SK-N-MC (cell line): ENCODE data around the gene AMOTL2.
A peak's percentile ranks its signal among the peaks of the same experiment; 100 is the strongest.

Source experiments
- DNase-seq: peaks from one replicate; pipeline ENCODE4 v3.0.0-alpha.2; 2011; ENCODE audit warnings: low read depth, low spot score
- H3K27ac ChIP-seq: fragments of 200-600 bp; sonication (generic); 2 replicates; pipeline ENCODE4 v1.5.1; 2016; ENCODE audit warnings: mixed run types
- H3K36me3 ChIP-seq: fragments of 200-600 bp; sonication (generic); 2 replicates; pipeline ENCODE4 v1.6.1; 2017; ENCODE audit warnings: antibody characterized with exemption, low read length, mixed read lengths; ENCODE audit not compliant: insufficient read depth
- H3K4me3 ChIP-seq: fragments of 200-600 bp; sonication (generic); 2 replicates; pipeline ENCODE4 v1.5.1; 2016
- H3K9ac ChIP-seq: fragments of 200-600 bp; sonication (generic); 2 replicates; pipeline ENCODE4 v1.8.0; 2017; ENCODE audit warnings: mixed run types, mixed read lengths; ENCODE audit not compliant: insufficient read length
- H3K9me3 ChIP-seq: fragments of 200-600 bp; sonication (generic); 2 replicates; pipeline ENCODE4 v1.6.1; 2017; ENCODE audit warnings: low read depth, mild to moderate bottlenecking, antibody characterized with exemption, low read length, moderate library complexity, mixed read lengths
- EZH2 ChIP-seq: fragments of 200-600 bp; sonication (generic); IDR thresholded peaks from one replicate; pipeline ENCODE4 v1.6.1; 2017; ENCODE audit warnings: antibody characterized with exemption
- FOXP2 ChIP-seq: optimal IDR thresholded peaks from 2 replicates; pipeline ENCODE3; 2011; ENCODE audit warnings: mild to moderate bottlenecking, moderate library complexity; ENCODE audit not compliant: insufficient read depth; ENCODE audit errors: extremely low read length, control extremely low read depth
- POLR2AphosphoS5 ChIP-seq: IDR thresholded peaks from 2 replicates; pipeline ENCODE4 v1.6.1; 2012; ENCODE audit warnings: mild to moderate bottlenecking, low read depth, low read length, borderline replicate concordance

AMOTL2 gene

GRCh38 chr3:134374105-134374790 is at the start of gene AMOTL2:
AMOTL2 (minus strand) TSS chr3:134374447; CDS start chr3:134371433, 3,014 bp downstream.
- TF ChIP-seq POLR2AphosphoS5 (peak; percentile 93), EZH2 (no peak)
- Histone ChIP-seq H3K36me3 (peaks cover 29% of the 10 kb centered on the region), H3K9ac (peak within 1 kb of the TSS; percentile 98), H3K27ac (peak within 1 kb of the TSS; percentile 92), H3K4me3 (peak within 1 kb of the TSS; percentile 94), H3K9me3 (no peaks in the 10 kb centered on the region)
- DNase-seq, result peak; percentile 78

GRCh38 chr3:134423153-134423552 is 48.9 kb upstream of the AMOTL2 start:
- H3K27ac ChIP-seq, result no peak overlapping the region
- TF ChIP-seq FOXP2 (no peak), POLR2AphosphoS5 (no peak), EZH2 (no peak)
- H3K9ac ChIP-seq, result no peak overlapping the region
- no peak for DNase-seq
- H3K36me3 ChIP-seq, result no peaks in the 10 kb centered on the region
- H3K9me3 ChIP-seq, result no peaks in the 10 kb centered on the region
- no peak overlapping the region for H3K4me3 ChIP-seq

- DNase-seq, result no peak
- TF ChIP-seq POLR2AphosphoS5 (no peak), FOXP2 (no peak), EZH2 (no peak)
- H3K36me3 ChIP-seq, result no peaks in the 10 kb centered on the region
- no peaks in the 10 kb centered on the region for H3K9me3 ChIP-seq
- no peak overlapping the region for H3K4me3 ChIP-seq
- H3K9ac ChIP-seq, result no peak overlapping the region
- H3K27ac ChIP-seq, result no peak overlapping the region
Measured at GRCh38 chr3:134419960-134420321, 45.7 kb upstream of the AMOTL2 start.

GRCh38 chr3:134419214-134419959 is 45.1 kb upstream of the AMOTL2 start:
- H3K36me3 ChIP-seq, result no peaks in the 10 kb centered on the region
- no peaks in the 10 kb centered on the region for H3K9me3 ChIP-seq
- no peak overlapping the region for H3K9ac ChIP-seq
- TF ChIP-seq EZH2 (no peak), POLR2AphosphoS5 (no peak), FOXP2 (no peak)
- H3K4me3 ChIP-seq, result no peak overlapping the region
- no peak for DNase-seq
- no peak overlapping the region for H3K27ac ChIP-seq

- no peaks in the 10 kb centered on the region for H3K36me3 ChIP-seq
- TF ChIP-seq FOXP2 (no peak), EZH2 (no peak)
- H3K9me3 ChIP-seq, result no peaks in the 10 kb centered on the region
- no peak overlapping the region for H3K4me3 ChIP-seq
- no peak overlapping the region for H3K9ac ChIP-seq
- no peak overlapping the region for H3K27ac ChIP-seq
- no peak for DNase-seq
Measured at GRCh38 chr3:134409041-134409440, 34.8 kb upstream of the AMOTL2 start.

GRCh38 chr3:134407239-134407625 is 33.0 kb upstream of the AMOTL2 start:
- H3K9ac ChIP-seq, result no peak overlapping the region
- DNase-seq, result no peak
- no peak for TF ChIP-seq FOXP2
- TF ChIP-seq POLR2AphosphoS5, result no peak
- no peak for TF ChIP-seq EZH2
- H3K4me3 ChIP-seq, result no peak overlapping the region
- H3K36me3 ChIP-seq, result no peaks in the 10 kb centered on the region
- H3K9me3 ChIP-seq, result no peaks in the 10 kb centered on the region
- no peak overlapping the region for H3K27ac ChIP-seq

GRCh38 chr3:134406331-134407238 is 32.3 kb upstream of the AMOTL2 start:
- TF ChIP-seq FOXP2, result no peak
- no peak for TF ChIP-seq EZH2
- TF ChIP-seq POLR2AphosphoS5, result no peak
- Histone ChIP-seq H3K9ac (no peak overlapping the region), H3K27ac (no peak overlapping the region), H3K9me3 (no peaks in the 10 kb centered on the region), H3K36me3 (no peaks in the 10 kb centered on the region), H3K4me3 (no peak overlapping the region)
- no peak for DNase-seq

- no peaks in the 10 kb centered on the region for H3K36me3 ChIP-seq
- no peak overlapping the region for H3K27ac ChIP-seq
- TF ChIP-seq EZH2 (no peak), POLR2AphosphoS5 (no peak), FOXP2 (no peak)
- no peak for DNase-seq
- no peak overlapping the region for H3K9ac ChIP-seq
- H3K9me3 ChIP-seq, result no peaks in the 10 kb centered on the region
- H3K4me3 ChIP-seq, result no peak overlapping the region
Measured at GRCh38 chr3:134404366-134404885, 30.2 kb upstream of the AMOTL2 start.
